Smooth muscle cell (in vitro differentiated cells): ENCODE measurements around the gene FCN3. TPM values are rescaled to one million over a fixed set of nuclear protein-coding genes. Genes with fewer than 3 reads are reported as not detected.

Experiments
- DNase-seq: peaks from one replicate; lab custom pipeline; 2025; ENCODE audit not compliant: unreplicated experiment; lab: John Stamatoyannopoulos, UW
- H2AFZ ChIP-seq: fragments of 200-600 bp; sonication (generic); 2 replicates; pipeline ENCODE4 v1.6.0; 2016; ENCODE audit warnings: antibody characterized with exemption, low read depth, mild to moderate bottlenecking
- H3F3A ChIP-seq: fragments of 200-600 bp; sonication (generic); 2 replicates; pipeline ENCODE4 v1.6.0; 2017; ENCODE audit warnings: antibody characterized with exemption, low read depth
- H3K27ac ChIP-seq: fragments of 200-600 bp; sonication (generic); 2 replicates; pipeline ENCODE4 v1.5.1; 2016; ENCODE audit warnings: low read depth, mild to moderate bottlenecking
- H3K27me3 ChIP-seq: fragments of 200-600 bp; sonication (generic); 2 replicates; pipeline ENCODE4 v1.6.1; 2016; ENCODE audit warnings: low read depth, mild to moderate bottlenecking
- H3K36me3 ChIP-seq: fragments of 200-600 bp; sonication (generic); 2 replicates; pipeline ENCODE4 v1.5.1; 2016; ENCODE audit warnings: low read depth
- H3K4me1 ChIP-seq: fragments of 200-600 bp; sonication (generic); 2 replicates; pipeline ENCODE4 v1.5.1; 2016; ENCODE audit warnings: low read depth
- H3K4me2 ChIP-seq: fragments of 200-600 bp; sonication (generic); 2 replicates; pipeline ENCODE4 v1.6.0; 2016; ENCODE audit warnings: mild to moderate bottlenecking
- H3K4me3 ChIP-seq: fragments of 200-600 bp; sonication (generic); 2 replicates; pipeline ENCODE4 v1.5.1; 2016; ENCODE audit warnings: mild to moderate bottlenecking
- H3K79me2 ChIP-seq: fragments of 200-600 bp; sonication (generic); 2 replicates; pipeline ENCODE4 v1.6.0; 2016; ENCODE audit warnings: low read depth, mild to moderate bottlenecking
- H3K9ac ChIP-seq: fragments of 200-600 bp; sonication (generic); 2 replicates; pipeline ENCODE4 v1.6.0; 2016; ENCODE audit warnings: low read depth
- H3K9me3 ChIP-seq: fragments of 200-600 bp; sonication (generic); replicated peaks from 2 replicates; pipeline ENCODE4 v1.5.1; 2016; ENCODE audit warnings: low read depth
- H4K20me1 ChIP-seq: fragments of 200-600 bp; sonication (generic); 2 replicates; pipeline ENCODE4 v1.6.0; 2016; ENCODE audit warnings: low read depth
- CTCF ChIP-seq: fragments of 200-600 bp; sonication (generic); IDR thresholded peaks from 2 replicates; pipeline ENCODE4 v1.5.1; 2017; ENCODE audit warnings: borderline replicate concordance, mild to moderate bottlenecking, antibody characterized with exemption; ENCODE audit not compliant: insufficient read depth, poor library complexity, severe bottlenecking
- WGBS: methylation state at CpG from one replicate; pipeline ENCODE4 v1.1.7; 2016; ENCODE audit warnings: low lambda C conversion rate; 5-methylcytosine and 5-hydroxymethylcytosine counted together
- polyA plus RNA-seq: library from polyadenylated mRNA; unstranded; fragments of >200 nt; fragmentation: Nextera tagmentation; extraction: Ambion mirVana; gene quantifications from 2 replicates; pipeline ENCODE4 v1.2.1, GENCODE V29; 2016
- total RNA-seq: library from RNA; depleted of rRNA; stranded (reverse); fragments of >200 nt; gene quantifications from 2 replicates; pipeline ENCODE4 v1.2.3, GENCODE V29; 2014

Gene FCN3
- total and polyA plus RNA-seq, 2 experiments from 2014 or later: not detected

- H3K9me3 ChIP-seq: no peaks in the 10 kb centered on the region
- no peak within 1 kb of the TSS for H2AFZ ChIP-seq
- no peaks in the 10 kb centered on the region for H3F3A ChIP-seq
- no peak for TF ChIP-seq CTCF
- H3K27ac ChIP-seq: peak within 1 kb of the TSS; percentile 77
- no peaks in the 10 kb centered on the region for H3K79me2 ChIP-seq
- H3K27me3 ChIP-seq: no peaks in the 10 kb centered on the region
- peak within 1 kb of the TSS; percentile 40 for H3K4me3 ChIP-seq
- H3K9ac ChIP-seq: peak within 1 kb of the TSS; percentile 65
- H3K4me2 ChIP-seq: peak within 1 kb of the TSS; percentile 84
- no peak for DNase-seq
- peaks cover 33% of the 10 kb centered on the region for H3K4me1 ChIP-seq
- WGBS: 29% methylated on average over 22 of the region's 22 CpGs
- H4K20me1 ChIP-seq: no peaks in the 10 kb centered on the region
- no peaks in the 10 kb centered on the region for H3K36me3 ChIP-seq
Observed at GRCh38 chr1:27341525-27342252, 32.9 kb downstream of the FCN3 start, which contains the start of gene SYTL1. Gene SYTL1 (plus strand): TSS chr1:27342022. CDS start chr1:27345335, 3,313 bp downstream.

- Histone ChIP-seq H3K4me3 (no peak overlapping the region), H3K27me3 (no peaks in the 10 kb centered on the region), H3K27ac (no peak overlapping the region), H3K36me3 (no peaks in the 10 kb centered on the region), H3K79me2 (no peaks in the 10 kb centered on the region), H3K4me2 (no peak overlapping the region), H3K9me3 (no peaks in the 10 kb centered on the region), H3F3A (no peaks in the 10 kb centered on the region), H3K9ac (no peak overlapping the region), H3K4me1 (peaks cover 33% of the 10 kb centered on the region), H4K20me1 (no peaks in the 10 kb centered on the region), H2AFZ (no peak overlapping the region)
- DNase-seq: no peak
- TF ChIP-seq CTCF: no peak
- 76% methylated on average over 5 of the region's 5 CpGs for WGBS
Observed at GRCh38 chr1:27339213-27339612, 35.4 kb downstream of the FCN3 start.

GRCh38 chr1:27338751-27339150 lies 35.9 kb downstream of the FCN3 start:
- Histone ChIP-seq H3K4me2 (no peak overlapping the region), H4K20me1 (no peaks in the 10 kb centered on the region), H3K9me3 (no peaks in the 10 kb centered on the region), H3F3A (no peaks in the 10 kb centered on the region), H3K27ac (no peak overlapping the region), H3K36me3 (no peaks in the 10 kb centered on the region), H3K79me2 (no peaks in the 10 kb centered on the region), H3K9ac (no peak overlapping the region), H3K4me1 (peaks cover 33% of the 10 kb centered on the region), H3K4me3 (no peak overlapping the region), H3K27me3 (no peaks in the 10 kb centered on the region), H2AFZ (no peak overlapping the region)
- no peak for DNase-seq
- TF ChIP-seq CTCF: no peak
- WGBS: 87% methylated on average over 6 of the region's 6 CpGs

GRCh38 chr1:27336756-27337155 lies 37.9 kb downstream of the FCN3 start:
- no peaks in the 10 kb centered on the region for H3F3A ChIP-seq
- H3K4me2 ChIP-seq: no peak overlapping the region
- DNase-seq: no peak
- TF ChIP-seq CTCF: no peak
- no peaks in the 10 kb centered on the region for H3K79me2 ChIP-seq
- H3K9me3 ChIP-seq: no peaks in the 10 kb centered on the region
- WGBS: 99% methylated on average over 5 of the region's 5 CpGs
- H3K4me1 ChIP-seq: peaks cover 18% of the 10 kb centered on the region
- H3K9ac ChIP-seq: no peak overlapping the region
- no peak overlapping the region for H2AFZ ChIP-seq
- H3K36me3 ChIP-seq: no peaks in the 10 kb centered on the region
- H3K27ac ChIP-seq: no peak overlapping the region
- no peaks in the 10 kb centered on the region for H4K20me1 ChIP-seq
- no peaks in the 10 kb centered on the region for H3K27me3 ChIP-seq
- no peak overlapping the region for H3K4me3 ChIP-seq
